Transverse colon (tissue), 4 donors: ENCODE results near the gene HEBP1.

ENCODE experiments used
- CTCF ChIP-seq, 5 experiments: fragments of 200-600 bp in 3 of 5; fragments of 450-650 bp in 2 of 5; sonication (generic) in 3 of 5; IDR thresholded peaks; 1 replicate in 2 of 5; 2 replicates in 3 of 5; pipeline ENCODE4 v1.5.1; 2016 to 2017; ENCODE audit warnings: antibody characterized with exemption in 5 of 5, inconsistent platforms in 3 of 5, mild to moderate bottlenecking in 2 of 5, moderate library complexity in 1 of 5
- EP300 ChIP-seq: sonication (generic); formaldehyde crosslinking; IDR thresholded peaks from one replicate; pipeline ENCODE4 v1.6.1; 2017; ENCODE audit warnings: antibody characterized with exemption, low read depth
- POLR2A ChIP-seq: fragments of 450-650 bp; IDR thresholded peaks from one replicate; pipeline ENCODE4 v1.6.1; 2016; ENCODE audit warnings: antibody characterized with exemption, mild to moderate bottlenecking, moderate library complexity
- POLR2AphosphoS5 ChIP-seq, 3 donors: sonication (generic); formaldehyde crosslinking; IDR thresholded peaks; one replicate each; pipeline ENCODE4 v1.6.1; 2016; ENCODE audit warnings: antibody characterized with exemption in 3 of 3

- no peak for TF ChIP-seq EP300
- peak; percentile 19 to 46 (median 31) for TF ChIP-seq POLR2AphosphoS5 (IDR thresholded peaks at IDR 0.05)
- TF ChIP-seq POLR2A = no peak
- no peak for TF ChIP-seq CTCF (IDR thresholded peaks at IDR 0.05)
Observed at GRCh38 chr12:12992418-12993130, 7.5 kb downstream of the HEBP1 start.
